MCF 10A (cell line): Measurements from ENCODE around the gene MAB21L1. TPM values are rescaled to one million over a fixed set of nuclear protein-coding genes. Genes with fewer than 3 reads are reported as not detected.

Source experiments
- BruUV-seq: library from RNA; stranded (reverse); fragments of 400-500 nt; replicated peaks from 2 replicates; lab custom pipeline; 2021; lab: Mats Ljungman, UMichigan
- CTCF ChIA-PET: fragments of 300-600 bp; sonication (Branson Sonifier 250); formaldehyde crosslinking; extraction: SDS; loops from one replicate; lab custom pipeline; 2021; ENCODE audit warnings: antibody characterized with exemption, inconsistent platforms; lab: Yijun Ruan, JAX
- POLR2A ChIA-PET: fragments of 300-600, 350-650 bp; sonication (Branson Sonifier 250); formaldehyde crosslinking; extraction: SDS; loops from one replicate; lab custom pipeline; 2020; ENCODE audit warnings: antibody characterized with exemption, inconsistent platforms; lab: Yijun Ruan, JAX
- DNase-seq: peaks from one replicate; pipeline ENCODE4 v3.0.0-alpha.2; 2018; ENCODE audit not compliant: unreplicated experiment
- H3K27ac Mint-ChIP-seq: one replicate; pipeline ENCODE4 v1.8.0; 2022; ENCODE audit warnings: mild to moderate bottlenecking, low read depth, mixed read lengths; ENCODE audit not compliant: unreplicated experiment
- H3K27me3 Mint-ChIP-seq: one replicate; pipeline ENCODE4 v1.8.0; 2022; ENCODE audit warnings: mixed read lengths; ENCODE audit not compliant: insufficient read depth, unreplicated experiment
- H3K36me3 Mint-ChIP-seq: one replicate; pipeline ENCODE4 v1.8.0; 2022; ENCODE audit warnings: mild to moderate bottlenecking, moderate library complexity, mixed read lengths; ENCODE audit not compliant: insufficient read depth, unreplicated experiment
- H3K4me1 Mint-ChIP-seq: one replicate; pipeline ENCODE4 v1.8.0; 2022; ENCODE audit warnings: mixed read lengths; ENCODE audit not compliant: insufficient read depth, unreplicated experiment
- H3K4me3 Mint-ChIP-seq: one replicate; pipeline ENCODE4 v1.8.0; 2022; ENCODE audit warnings: mild to moderate bottlenecking, moderate library complexity, mixed read lengths; ENCODE audit not compliant: unreplicated experiment
- H3K9me3 Mint-ChIP-seq: one replicate; pipeline ENCODE4 v1.8.0; 2022; ENCODE audit warnings: mixed read lengths; ENCODE audit not compliant: unreplicated experiment
- intact Hi-C: fragments of 100-400 bp; cut with micrococcal nuclease; formaldehyde crosslinking; loops from 2 replicates; pipeline ENCODE4 v1.14.1; 2022
- total RNA-seq: library from RNA; stranded (reverse); gene quantifications from 2 replicates; pipeline ENCODE4 v1.2.3, GENCODE V29; 2022
- TF ChIP-seq, protein P1 (sequence below): fragments of 200-600 bp; IDR thresholded peaks from one replicate; pipeline ENCODE4 v1.8.0; 2022; ENCODE audit warnings: antibody characterized with exemption, mild to moderate bottlenecking; ENCODE audit not compliant: unreplicated experiment

MAB21L1 gene
- total RNA-seq, 1 experiment from 2014 or later: not detected

DNA sequence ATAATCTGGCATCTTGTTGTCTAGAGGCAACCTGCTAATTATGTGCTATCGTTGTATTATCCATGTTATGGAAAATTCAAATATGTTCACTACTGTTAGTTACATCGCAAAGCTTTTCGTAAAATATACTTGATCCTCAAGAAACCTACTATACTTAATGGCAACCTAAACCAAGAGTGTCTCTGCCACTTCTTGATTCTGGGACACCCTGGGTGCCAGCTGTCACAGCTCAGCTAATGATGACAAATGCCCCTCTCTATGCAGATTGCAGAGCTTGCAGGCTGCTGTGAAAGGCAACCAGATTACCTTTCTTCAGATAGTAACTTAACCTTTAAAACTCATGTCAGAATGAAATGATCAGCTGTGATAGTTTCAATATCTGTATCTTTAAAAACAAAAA, 8.9 kb upstream of the MAB21L1 start:
- intact Hi-C loops: no loop called here
- DNase-seq: no peak
- no TSS peak for BruUV-seq
- Mint-ChIP-seq H3K9me3 (no peaks in the 10 kb centered on the region), H3K4me1 (no peaks in the 10 kb centered on the region), H3K36me3 (no peaks in the 10 kb centered on the region), H3K4me3 (no peak overlapping the region), H3K27ac (no peak overlapping the region), H3K27me3 (no peaks in the 10 kb centered on the region)
- POLR2A ChIA-PET: no interaction called here
- TF ChIP-seq, protein P1, sequence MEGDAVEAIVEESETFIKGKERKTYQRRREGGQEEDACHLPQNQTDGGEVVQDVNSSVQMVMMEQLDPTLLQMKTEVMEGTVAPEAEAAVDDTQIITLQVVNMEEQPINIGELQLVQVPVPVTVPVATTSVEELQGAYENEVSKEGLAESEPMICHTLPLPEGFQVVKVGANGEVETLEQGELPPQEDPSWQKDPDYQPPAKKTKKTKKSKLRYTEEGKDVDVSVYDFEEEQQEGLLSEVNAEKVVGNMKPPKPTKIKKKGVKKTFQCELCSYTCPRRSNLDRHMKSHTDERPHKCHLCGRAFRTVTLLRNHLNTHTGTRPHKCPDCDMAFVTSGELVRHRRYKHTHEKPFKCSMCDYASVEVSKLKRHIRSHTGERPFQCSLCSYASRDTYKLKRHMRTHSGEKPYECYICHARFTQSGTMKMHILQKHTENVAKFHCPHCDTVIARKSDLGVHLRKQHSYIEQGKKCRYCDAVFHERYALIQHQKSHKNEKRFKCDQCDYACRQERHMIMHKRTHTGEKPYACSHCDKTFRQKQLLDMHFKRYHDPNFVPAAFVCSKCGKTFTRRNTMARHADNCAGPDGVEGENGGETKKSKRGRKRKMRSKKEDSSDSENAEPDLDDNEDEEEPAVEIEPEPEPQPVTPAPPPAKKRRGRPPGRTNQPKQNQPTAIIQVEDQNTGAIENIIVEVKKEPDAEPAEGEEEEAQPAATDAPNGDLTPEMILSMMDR: no peak
- CTCF ChIA-PET: no interaction called here

DNA sequence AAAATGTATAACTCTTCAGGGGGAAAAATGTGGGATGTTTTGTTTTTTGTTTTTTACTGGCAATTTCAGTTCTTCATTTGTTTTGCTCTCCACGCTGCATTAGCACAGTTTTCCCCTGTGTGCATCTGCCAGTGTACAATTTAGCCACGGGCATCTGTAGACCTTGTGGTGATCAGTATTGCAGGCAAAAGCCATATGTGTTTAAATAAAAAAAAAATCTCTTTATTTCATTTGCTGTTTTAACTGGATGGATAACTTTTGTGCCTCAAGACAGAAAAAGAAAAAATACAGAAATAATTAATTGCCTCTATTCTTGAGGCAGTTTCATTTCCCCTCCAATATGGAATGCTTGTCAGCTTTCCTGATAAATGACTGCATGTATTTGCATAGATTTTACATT, 7.9 kb upstream of the MAB21L1 start:
- TF ChIP-seq, protein P1: no peak
- Mint-ChIP-seq H3K4me3 (no peak overlapping the region), H3K27me3 (no peaks in the 10 kb centered on the region), H3K4me1 (no peaks in the 10 kb centered on the region), H3K9me3 (no peaks in the 10 kb centered on the region), H3K27ac (no peak overlapping the region), H3K36me3 (no peaks in the 10 kb centered on the region)
- no peak for DNase-seq
- POLR2A ChIA-PET: interaction anchor here (0.6 kb wide), 1 partner anchor 33 kb away, joined by 3 read pairs; no protein-coding TSS in a partner anchor
- CTCF ChIA-PET: interaction anchor here (0.7 kb wide), 1 partner anchor 20 kb away, joined by 4 read pairs; no protein-coding TSS in a partner anchor
- intact Hi-C loops: no loop called here
- BruUV-seq: no TSS peak

DNA sequence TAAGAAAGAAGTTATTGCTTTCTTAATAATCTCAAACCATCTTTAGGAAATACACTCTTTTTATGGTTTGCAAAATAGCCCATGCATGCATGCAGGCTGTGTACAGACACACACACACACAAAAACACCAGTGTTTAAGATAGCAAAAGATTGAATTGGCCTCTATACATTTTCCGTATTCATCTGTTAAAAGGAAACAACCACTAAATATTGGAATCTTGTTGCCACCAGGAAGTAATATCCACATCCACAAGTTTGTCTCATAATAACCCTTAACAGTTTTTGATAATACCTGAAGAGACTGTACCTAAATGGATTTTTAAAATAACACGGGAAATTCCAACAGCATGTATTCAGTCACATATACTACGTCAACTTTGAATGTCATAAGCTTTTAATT, 7.3 kb upstream of the MAB21L1 start:
- ChIA-PET CTCF (no interaction called here), POLR2A (no interaction called here)
- H3K27me3 Mint-ChIP-seq: no peaks in the 10 kb centered on the region
- H3K27ac Mint-ChIP-seq: no peak overlapping the region
- no peaks in the 10 kb centered on the region for H3K4me1 Mint-ChIP-seq
- TF ChIP-seq, protein P1: no peak
- intact Hi-C loops: no loop called here
- no TSS peak for BruUV-seq
- H3K36me3 Mint-ChIP-seq: no peaks in the 10 kb centered on the region
- DNase-seq: no peak
- no peak overlapping the region for H3K4me3 Mint-ChIP-seq
- H3K9me3 Mint-ChIP-seq: no peaks in the 10 kb centered on the region

DNA sequence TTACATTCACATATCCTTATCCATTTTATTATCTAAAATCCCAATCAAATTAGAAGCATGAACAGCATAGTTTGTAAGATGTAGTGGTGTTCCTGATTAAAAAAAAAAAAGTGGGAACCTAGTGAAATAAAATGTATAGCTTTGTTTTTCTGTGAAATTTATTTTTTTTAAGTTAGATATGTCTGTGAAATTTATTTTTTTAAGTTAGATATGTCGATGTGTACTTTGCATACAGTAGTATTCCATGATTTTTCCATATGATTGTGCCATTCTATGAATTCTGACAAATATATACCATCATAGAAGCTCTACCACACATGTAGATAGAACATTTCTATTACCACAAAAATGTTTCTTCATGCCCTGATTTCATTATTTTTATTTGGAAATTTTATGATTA, 6.0 kb upstream of the MAB21L1 start:
- no TSS peak for BruUV-seq
- DNase-seq: no peak
- H3K27me3 Mint-ChIP-seq: no peaks in the 10 kb centered on the region
- H3K9me3 Mint-ChIP-seq: no peaks in the 10 kb centered on the region
- H3K36me3 Mint-ChIP-seq: no peaks in the 10 kb centered on the region
- H3K4me3 Mint-ChIP-seq: no peak overlapping the region
- no peak overlapping the region for H3K27ac Mint-ChIP-seq
- POLR2A ChIA-PET: no interaction called here
- no peaks in the 10 kb centered on the region for H3K4me1 Mint-ChIP-seq
- intact Hi-C loops: no loop called here
- CTCF ChIA-PET: no interaction called here
- TF ChIP-seq, protein P1: no peak
